H9 (cell line): ENCODE measurements around the gene MLH1. TPM values are rescaled to one million over a fixed set of nuclear protein-coding genes. Genes with fewer than 3 reads are reported as not detected.

ENCODE experiments used
- DNase-seq: peaks from one replicate; pipeline ENCODE4 v3.0.0-alpha.2; 2017
- H2AFZ ChIP-seq: one replicate; pipeline ENCODE4 v1.6.1; 2013; ENCODE audit warnings: mild to moderate bottlenecking, low read length, control low read depth, moderate library complexity
- H2AK5ac ChIP-seq: 2 replicates; pipeline ENCODE4 v1.6.1; 2013; ENCODE audit warnings: low read length, control low read depth, mixed read lengths; ENCODE audit not compliant: insufficient read length
- H2BK120ac ChIP-seq: one replicate; pipeline ENCODE4 v1.6.1; 2013; ENCODE audit warnings: low read depth, mild to moderate bottlenecking, low read length, control low read depth, inconsistent platforms; ENCODE audit not compliant: poor library complexity, severe bottlenecking
- H2BK12ac ChIP-seq: 2 replicates; pipeline ENCODE4 v1.6.1; 2013; ENCODE audit warnings: low read length, control low read depth, mixed read lengths, low read depth; ENCODE audit not compliant: insufficient read length
- H2BK15ac ChIP-seq: 2 replicates; pipeline ENCODE4 v1.6.1; 2013; ENCODE audit warnings: low read depth, low read length, control low read depth
- H2BK20ac ChIP-seq: one replicate; pipeline ENCODE4 v1.6.1; 2013; ENCODE audit warnings: low read depth, mild to moderate bottlenecking, low read length, control low read depth, inconsistent platforms; ENCODE audit not compliant: poor library complexity, severe bottlenecking
- H2BK5ac ChIP-seq: 2 replicates; pipeline ENCODE4 v1.6.1; 2013; ENCODE audit warnings: low read length, control low read depth, mixed read lengths; ENCODE audit not compliant: insufficient read length
- H3K14ac ChIP-seq: 2 replicates; pipeline ENCODE4 v1.6.1; 2013; ENCODE audit warnings: low read length, control low read depth; ENCODE audit not compliant: insufficient read depth
- H3K18ac ChIP-seq: 2 replicates; pipeline ENCODE4 v1.6.1; 2013; ENCODE audit warnings: low read depth, mild to moderate bottlenecking, mixed read lengths, low read length, control low read depth; ENCODE audit not compliant: insufficient read length
- H3K23ac ChIP-seq: 2 replicates; pipeline ENCODE4 v1.6.1; 2013; ENCODE audit warnings: low read length, control low read depth, mixed read lengths, low read depth; ENCODE audit not compliant: insufficient read length
- H3K23me2 ChIP-seq: 2 replicates; pipeline ENCODE4 v1.6.1; 2013; ENCODE audit warnings: low read depth, mild to moderate bottlenecking, mixed read lengths, low read length, control low read depth; ENCODE audit not compliant: insufficient read length, poor library complexity, severe bottlenecking
- H3K27ac ChIP-seq: 2 replicates; pipeline ENCODE4 v1.5.1; 2013; ENCODE audit warnings: low read length, control low read depth, mixed read lengths, low read depth; ENCODE audit not compliant: insufficient read length
- H3K27me3 ChIP-seq: 2 replicates; pipeline ENCODE4 v1.6.1; 2013; ENCODE audit warnings: low read length, control low read depth, inconsistent platforms; ENCODE audit not compliant: insufficient read depth
- H3K4ac ChIP-seq: 2 replicates; pipeline ENCODE4 v1.6.1; 2013; ENCODE audit warnings: low read depth, mild to moderate bottlenecking, control low read depth, inconsistent platforms, low read length, moderate library complexity
- H3K4me1 ChIP-seq: 2 replicates; pipeline ENCODE4 v1.6.1; 2013; ENCODE audit warnings: low read length, control low read depth, inconsistent platforms; ENCODE audit not compliant: insufficient read depth
- H3K4me2 ChIP-seq: 2 replicates; pipeline ENCODE4 v1.6.1; 2013; ENCODE audit warnings: low read length, control low read depth, mixed read lengths; ENCODE audit not compliant: insufficient read length, insufficient read depth
- H3K56ac ChIP-seq: 2 replicates; pipeline ENCODE4 v1.6.1; 2013; ENCODE audit warnings: low read depth, mild to moderate bottlenecking, mixed read lengths, low read length, control low read depth; ENCODE audit not compliant: insufficient read length
- H3K79me1 ChIP-seq: 2 replicates; pipeline ENCODE4 v1.6.1; 2013; ENCODE audit warnings: low read depth, mild to moderate bottlenecking, moderate library complexity, low read length, control low read depth, inconsistent platforms; ENCODE audit not compliant: insufficient read depth, poor library complexity, severe bottlenecking
- H3K79me2 ChIP-seq: 2 replicates; pipeline ENCODE4 v1.6.1; 2013; ENCODE audit warnings: low read length, control low read depth, inconsistent platforms; ENCODE audit not compliant: insufficient read depth
- H3K9ac ChIP-seq: 2 replicates; pipeline ENCODE4 v1.6.1; 2013; ENCODE audit warnings: low read length, control low read depth, mixed read lengths; ENCODE audit not compliant: insufficient read length; ENCODE audit errors: extremely low read depth
- H3K9me3 ChIP-seq: one replicate; pipeline ENCODE4 v1.6.1; 2013; ENCODE audit warnings: low read depth, low read length, inconsistent platforms; ENCODE audit not compliant: control insufficient read depth
- H3T11ph ChIP-seq: one replicate; pipeline ENCODE4 v1.6.1; 2013; ENCODE audit warnings: mild to moderate bottlenecking, low read length, control low read depth, inconsistent platforms
- H4K20me1 ChIP-seq: one replicate; pipeline ENCODE4 v1.6.1; 2013; ENCODE audit not compliant: control insufficient read depth, insufficient read length, insufficient read depth
- H4K5ac ChIP-seq: 2 replicates; pipeline ENCODE4 v1.6.1; 2013; ENCODE audit warnings: low read depth, mild to moderate bottlenecking, mixed read lengths, low read length, control low read depth; ENCODE audit not compliant: insufficient read length
- H4K8ac ChIP-seq: replicated peaks from 2 replicates; pipeline ENCODE4 v1.6.1; 2013; ENCODE audit warnings: low read length, control low read depth, mixed read lengths, low read depth; ENCODE audit not compliant: insufficient read length
- H4K91ac ChIP-seq: 2 replicates; pipeline ENCODE4 v1.6.1; 2013; ENCODE audit warnings: low read depth, mild to moderate bottlenecking, moderate library complexity, mixed read lengths, low read length, control low read depth; ENCODE audit not compliant: insufficient read length
- H3K27ac Mint-ChIP-seq, 3 experiments: 2 replicates in 2 of 3; 3 replicates in 1 of 3; pipeline ENCODE4 v1.8.0; 2020 to 2021; ENCODE audit warnings: mixed read lengths in 3 of 3, mild to moderate bottlenecking in 1 of 3, moderate library complexity in 1 of 3
- H3K27me3 Mint-ChIP-seq: 2 replicates; pipeline ENCODE4 v1.8.0; 2021; ENCODE audit warnings: low read depth, mild to moderate bottlenecking, moderate library complexity, mixed read lengths
- H3K36me3 Mint-ChIP-seq, 3 experiments: 2 replicates in 2 of 3; 3 replicates in 1 of 3; pipeline ENCODE4 v1.8.0; 2020 to 2021; ENCODE audit warnings: low read depth in 3 of 3, mixed read lengths in 3 of 3; ENCODE audit not compliant: insufficient read depth in 1 of 3
- H3K4me1 Mint-ChIP-seq, 2 experiments: 2 replicates each; pipeline ENCODE4 v1.8.0; 2020; ENCODE audit warnings: mixed read lengths in 2 of 2
- H3K4me3 Mint-ChIP-seq, 2 experiments: 2 replicates in 1 of 2; 3 replicates in 1 of 2; pipeline ENCODE4 v1.8.0; 2020 to 2021; ENCODE audit warnings: mild to moderate bottlenecking in 2 of 2, mixed read lengths in 2 of 2, moderate library complexity in 1 of 2
- H3K9me3 Mint-ChIP-seq, 2 experiments: 2 replicates in 1 of 2; 3 replicates in 1 of 2; pipeline ENCODE4 v1.8.0; 2020; ENCODE audit warnings: mild to moderate bottlenecking in 2 of 2, mixed read lengths in 2 of 2, moderate library complexity in 1 of 2
- WGBS: extraction: QIAGEN DNeasy Blood & Tissue Kit; methylation state at CpG from one replicate; pipeline ENCODE4 v1.1.7; 2013; ENCODE audit warnings: missing lambda C conversion rate, low lambda C conversion rate, mixed read lengths; ENCODE audit not compliant: insufficient read length; ENCODE audit errors: extremely low coverage; 5-methylcytosine and 5-hydroxymethylcytosine counted together
- total RNA-seq: library from RNA; stranded (reverse); gene quantifications from 2 replicates; pipeline ENCODE4 v1.2.1, GENCODE V29; 2021
- TF ChIP-seq, protein P1 (sequence below): fragments of 200-600 bp; sonication (generic); conservative IDR thresholded peaks from 3 replicates; pipeline ENCODE4 v1.8.0; 2021; ENCODE audit warnings: antibody characterized with exemption, mild to moderate bottlenecking

MLH1 gene
- total RNA-seq, 1 experiment from 2014 or later: 45.1 TPM

DNA sequence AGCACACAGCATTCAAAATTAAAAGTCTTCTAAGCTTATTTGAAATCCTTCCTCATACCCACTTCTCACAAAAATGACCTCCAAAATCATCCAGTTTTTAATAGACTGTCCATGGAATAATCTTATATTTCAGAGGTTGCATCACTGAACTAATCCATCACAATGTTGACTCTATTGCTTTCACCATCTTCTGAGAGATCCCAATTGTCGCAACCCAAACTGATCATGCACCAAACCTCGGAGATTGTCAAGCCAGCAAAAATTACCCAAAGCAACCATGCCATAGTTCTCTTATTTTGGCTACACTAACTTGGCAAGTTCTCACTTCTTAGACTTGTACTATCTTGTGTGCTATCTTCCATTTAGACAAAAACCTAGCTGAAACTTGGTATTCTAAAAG, 105.6 kb downstream of the MLH1 start:
- no CpG with 5 or more reads among the region's 2 CpGs for WGBS
- H2BK120ac ChIP-seq: no peak overlapping the region
- H2BK12ac ChIP-seq: no peak overlapping the region

More for the DNA sequence above, 105.6 kb downstream of the MLH1 start:
- H3K56ac ChIP-seq: no peak overlapping the region
- no peak overlapping the region for H3K9ac ChIP-seq
- H3K27ac ChIP-seq: no peak overlapping the region
- peaks cover 0 to 5% of the 10 kb centered on the region in 2 experiments; a peak in 2 of 4 replicates for H3K4me1 Mint-ChIP-seq
- H2AK5ac ChIP-seq: no peak overlapping the region
- no peaks in the 10 kb centered on the region for H3K79me1 ChIP-seq
- no peaks in the 10 kb centered on the region for H3K23me2 ChIP-seq
- H3K4me2 ChIP-seq: no peak overlapping the region
- no peak overlapping the region for H3K4ac ChIP-seq
- no peak overlapping the region for H3K23ac ChIP-seq
- no peaks in the 10 kb centered on the region for H3K9me3 ChIP-seq
- no peak overlapping the region for H2BK15ac ChIP-seq
- H2BK5ac ChIP-seq: no peak overlapping the region
- no peak overlapping the region for H2AFZ ChIP-seq
- H3K4me3 Mint-ChIP-seq: no peak overlapping the region
- H4K8ac ChIP-seq: no peak overlapping the region
- H4K91ac ChIP-seq: no peak overlapping the region
- no peak overlapping the region for H3T11ph ChIP-seq
- H4K5ac ChIP-seq: no peak overlapping the region
- H3K4me1 ChIP-seq: no peaks in the 10 kb centered on the region
- H3K9me3 Mint-ChIP-seq: no peaks in the 10 kb centered on the region
- no peaks in the 10 kb centered on the region for H3K27me3 Mint-ChIP-seq
- no peaks in the 10 kb centered on the region for H3K36me3 Mint-ChIP-seq
- TF ChIP-seq, protein P1, sequence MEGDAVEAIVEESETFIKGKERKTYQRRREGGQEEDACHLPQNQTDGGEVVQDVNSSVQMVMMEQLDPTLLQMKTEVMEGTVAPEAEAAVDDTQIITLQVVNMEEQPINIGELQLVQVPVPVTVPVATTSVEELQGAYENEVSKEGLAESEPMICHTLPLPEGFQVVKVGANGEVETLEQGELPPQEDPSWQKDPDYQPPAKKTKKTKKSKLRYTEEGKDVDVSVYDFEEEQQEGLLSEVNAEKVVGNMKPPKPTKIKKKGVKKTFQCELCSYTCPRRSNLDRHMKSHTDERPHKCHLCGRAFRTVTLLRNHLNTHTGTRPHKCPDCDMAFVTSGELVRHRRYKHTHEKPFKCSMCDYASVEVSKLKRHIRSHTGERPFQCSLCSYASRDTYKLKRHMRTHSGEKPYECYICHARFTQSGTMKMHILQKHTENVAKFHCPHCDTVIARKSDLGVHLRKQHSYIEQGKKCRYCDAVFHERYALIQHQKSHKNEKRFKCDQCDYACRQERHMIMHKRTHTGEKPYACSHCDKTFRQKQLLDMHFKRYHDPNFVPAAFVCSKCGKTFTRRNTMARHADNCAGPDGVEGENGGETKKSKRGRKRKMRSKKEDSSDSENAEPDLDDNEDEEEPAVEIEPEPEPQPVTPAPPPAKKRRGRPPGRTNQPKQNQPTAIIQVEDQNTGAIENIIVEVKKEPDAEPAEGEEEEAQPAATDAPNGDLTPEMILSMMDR: no peak
- H4K20me1 ChIP-seq: no peaks in the 10 kb centered on the region
- DNase-seq: no peak
- no peak overlapping the region for H3K14ac ChIP-seq
- no peaks in the 10 kb centered on the region for H3K27me3 ChIP-seq
- no peaks in the 10 kb centered on the region for H3K79me2 ChIP-seq
- H2BK20ac ChIP-seq: no peak overlapping the region
- no peak overlapping the region for H3K18ac ChIP-seq
- no peak overlapping the region for H3K27ac Mint-ChIP-seq
